Embryonic facial prominence (tissue), 1 donor: ENCODE results near the gene KCTD18.
A peak's percentile ranks its signal among the peaks of the same experiment; 100 is the strongest.

Source experiments
- DNase-seq: peaks from one replicate; pipeline ENCODE4 v3.0.0-alpha.2; 2016; ENCODE audit errors: extremely low spot score

KCTD18 gene

GRCh38 chr2:200509612-200510433 lies at the start of gene KCTD18:
Gene KCTD18, minus strand, starts transcription at chr2:200510068. Its CDS starts 3,052 bp downstream, at chr2:200507016.
- peak; percentile 65 for DNase-seq

- no peak for DNase-seq
Measured at GRCh38 chr2:200540793-200541192, 30.9 kb upstream of the KCTD18 start.

DNA sequence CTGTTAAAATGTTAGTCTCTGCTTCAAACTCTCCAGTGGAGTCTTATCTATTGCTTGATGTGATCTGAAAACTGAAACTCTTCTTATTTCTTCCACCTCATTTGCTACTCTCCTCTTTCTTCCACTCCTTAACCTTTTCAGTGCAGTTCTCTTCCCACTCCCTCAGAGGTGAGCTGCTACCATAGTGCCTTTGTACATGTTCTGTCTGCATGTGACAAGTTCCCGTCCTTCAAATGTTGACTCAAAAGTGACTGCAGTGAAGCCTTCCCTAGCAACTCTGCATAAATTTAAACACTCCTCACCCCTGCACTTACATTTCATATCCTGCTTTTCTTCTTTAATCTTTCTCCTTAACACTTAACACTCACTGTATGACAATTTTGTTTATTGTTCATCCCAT lies 28.3 kb upstream of the KCTD18 start:
- no peak for DNase-seq

DNA sequence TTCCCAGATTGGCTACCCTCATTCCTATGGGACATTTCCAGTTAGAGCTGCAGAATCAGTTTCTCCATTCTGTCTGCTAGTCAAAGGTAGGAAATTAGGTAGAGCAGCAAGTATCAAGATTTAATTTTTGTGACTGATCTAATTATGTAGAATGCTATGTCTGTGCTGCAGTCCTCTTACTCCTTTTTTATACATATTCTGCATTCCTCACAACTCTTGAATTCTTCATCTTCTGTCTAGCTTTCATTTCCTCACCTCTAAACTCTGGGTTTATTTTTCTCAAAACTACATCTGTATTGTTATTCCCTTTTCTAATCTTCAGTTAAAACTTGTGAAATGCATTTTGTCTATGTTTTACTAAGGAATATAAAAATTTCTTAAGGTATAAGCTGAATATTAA lies 24.7 kb upstream of the KCTD18 start:
- no peak for DNase-seq

GRCh38 chr2:200533754-200534153 lies 23.9 kb upstream of the KCTD18 start:
- no peak for DNase-seq

GRCh38 chr2:200528228-200528627 lies 18.4 kb upstream of the KCTD18 start:
- DNase-seq: no peak

DNA sequence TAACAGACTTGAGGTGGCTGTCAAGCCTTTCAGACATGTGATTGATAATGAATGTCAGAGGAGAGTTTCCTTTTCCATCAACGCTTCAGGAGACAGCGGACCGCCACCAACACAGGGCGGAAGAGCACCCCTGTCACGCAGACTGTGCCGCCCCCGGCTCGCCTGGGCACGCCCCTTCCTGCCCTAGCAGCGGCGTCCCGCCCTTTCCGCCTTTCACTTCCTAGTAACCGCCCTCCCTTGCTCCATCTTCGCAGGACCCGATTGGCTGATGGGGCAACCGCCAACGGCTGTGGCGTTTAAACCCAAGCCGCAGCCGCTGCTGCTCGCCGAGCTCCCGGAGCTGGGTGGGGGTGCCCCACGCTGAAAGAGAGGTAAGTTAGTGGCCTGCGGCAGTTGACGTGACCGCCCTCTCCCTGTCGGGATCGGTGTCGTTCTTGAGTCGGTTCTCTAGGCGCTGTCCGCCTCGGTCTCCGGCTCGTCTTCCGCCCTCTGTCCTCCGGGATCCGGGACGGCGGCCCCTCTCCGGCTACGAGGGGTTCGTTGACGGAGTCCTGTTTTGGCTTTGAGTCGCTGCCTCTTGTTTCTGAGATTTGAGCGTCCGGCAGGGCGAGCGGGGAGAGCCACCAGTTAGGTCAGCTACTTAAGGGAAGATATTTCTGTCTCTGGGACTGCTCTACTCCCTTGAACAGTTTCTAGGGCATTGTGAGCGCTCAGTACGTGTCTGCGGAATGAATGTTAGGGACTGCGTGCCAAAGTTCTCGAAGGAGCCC lies 16.2 kb upstream of the KCTD18 start, which contains the start of gene SGO2:
Gene SGO2 (plus strand): TSS at position 326 of the 770 bp plus-strand sequence. CDS start 6,769 bp downstream, outside the sequence.
- DNase-seq: peak; percentile 91

DNA sequence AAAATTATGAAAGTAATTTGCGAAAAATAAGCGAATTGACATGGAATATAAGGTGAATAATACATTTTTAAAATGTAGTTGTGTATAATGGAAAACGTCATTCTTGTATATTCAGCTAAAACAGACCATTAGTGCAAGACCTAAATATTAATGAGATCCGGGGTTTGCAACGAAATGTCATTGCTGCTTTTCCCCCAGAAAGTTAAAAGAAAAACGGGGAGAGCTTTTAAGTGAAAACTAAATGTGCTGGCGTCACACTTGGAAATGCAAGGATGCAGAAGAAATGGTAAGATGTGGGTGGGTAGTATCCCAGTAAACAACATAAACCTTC lies 15.6 kb upstream of the KCTD18 start:
- no peak for DNase-seq

DNA sequence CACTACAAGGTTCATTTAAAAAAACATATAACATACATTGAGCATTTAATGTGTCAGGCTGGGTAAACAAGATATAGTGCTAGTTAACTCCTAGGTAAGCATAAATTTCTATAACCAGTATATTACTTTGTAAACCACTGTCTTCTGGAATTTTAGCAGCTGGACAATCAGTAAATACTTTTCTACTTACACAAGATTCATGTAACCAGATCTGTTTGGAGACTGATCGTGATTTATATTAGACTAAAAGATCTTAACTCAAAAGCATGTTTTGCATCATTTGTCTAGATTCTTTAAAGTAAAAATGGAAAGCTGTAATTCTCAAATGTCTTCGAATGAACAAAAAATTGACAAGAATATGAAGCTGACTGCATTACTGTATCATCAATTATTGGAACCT lies 15.2 kb upstream of the KCTD18 start:
- DNase-seq: no peak

DNA sequence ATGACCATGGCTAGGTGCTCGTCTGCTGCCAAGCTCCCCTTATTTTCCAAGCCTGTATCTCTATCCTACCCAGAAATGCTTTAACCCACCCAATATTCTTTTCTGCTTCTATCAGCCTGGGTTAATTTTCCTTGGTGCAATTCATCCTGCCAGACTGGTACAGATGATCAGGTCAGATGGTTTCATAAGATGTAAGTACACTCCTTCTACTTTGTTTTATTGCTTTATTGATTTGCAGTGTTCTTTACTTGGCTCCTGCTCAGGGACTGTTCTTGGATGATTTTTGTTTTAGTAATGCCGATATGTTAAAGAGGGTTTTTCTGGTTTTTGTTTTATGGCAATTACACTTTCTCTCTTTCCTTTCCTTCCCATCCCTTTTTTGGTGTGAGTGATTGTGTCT lies 13.7 kb upstream of the KCTD18 start:
- no peak for DNase-seq

DNA sequence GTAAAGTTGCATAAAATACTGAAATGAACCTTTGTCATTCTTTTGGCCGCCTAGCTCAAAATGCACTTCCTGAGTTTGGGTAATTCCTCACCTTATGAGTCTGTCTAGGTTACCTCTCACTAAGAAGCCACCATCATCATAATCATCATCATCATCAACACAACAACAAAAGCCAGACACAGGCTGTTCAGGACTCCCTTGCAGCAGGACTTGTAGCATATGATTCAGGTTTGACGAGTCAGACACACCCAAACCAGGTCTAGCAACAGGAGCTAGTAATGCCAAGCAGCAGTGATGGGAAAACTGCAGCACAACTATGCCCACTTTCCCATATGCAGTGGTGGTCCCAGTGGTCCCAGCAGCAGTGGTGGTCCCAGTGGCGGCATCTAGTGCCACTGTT lies 13.3 kb upstream of the KCTD18 start:
- DNase-seq: no peak

DNA sequence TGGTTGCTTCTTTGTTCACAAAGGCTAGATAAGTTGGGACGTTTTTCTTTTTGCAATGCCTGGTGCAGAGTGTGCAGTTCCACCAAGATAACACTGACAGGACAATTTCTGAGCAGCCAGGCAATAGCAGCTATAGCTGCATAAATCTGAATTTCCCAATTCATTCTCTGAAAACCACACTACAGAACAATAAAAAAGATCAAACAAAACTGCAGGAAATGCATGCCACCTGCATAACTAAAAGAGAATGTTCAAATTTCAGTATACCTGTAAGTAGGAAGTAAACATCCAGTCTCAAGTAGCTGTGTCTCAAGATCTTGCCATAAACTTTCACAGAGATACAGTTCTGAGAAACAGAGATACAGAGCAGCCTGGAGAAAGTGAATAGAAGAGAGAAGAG lies 5.3 kb upstream of the KCTD18 start:
- no peak for DNase-seq

DNA sequence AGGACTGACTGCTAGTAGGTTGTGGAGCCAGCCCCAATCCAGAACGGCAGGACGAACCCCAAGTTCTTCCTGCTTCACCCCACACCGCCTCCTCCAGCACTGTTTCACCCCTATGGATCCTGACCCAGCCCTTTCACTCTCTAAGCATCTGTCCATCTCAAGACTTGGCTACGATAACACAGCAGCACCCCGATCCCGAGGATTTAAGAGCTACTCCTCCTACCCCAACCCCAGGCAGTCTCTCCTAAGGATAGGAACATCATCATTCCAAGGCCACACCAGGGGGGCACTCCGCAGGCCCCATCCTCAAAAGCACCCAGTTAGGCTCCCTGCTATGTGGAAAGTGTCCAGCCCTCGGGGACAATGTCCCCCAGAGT lies 645 bp downstream of the KCTD18 start:
- no peak for DNase-seq

- DNase-seq: no peak
Measured at GRCh38 chr2:200507179-200507578, 2.7 kb downstream of the KCTD18 start.

- DNase-seq: no peak
Measured at GRCh38 chr2:200506679-200507078, 3.2 kb downstream of the KCTD18 start.

- DNase-seq: no peak
Measured at GRCh38 chr2:200502196-200502595, 7.7 kb downstream of the KCTD18 start.

- DNase-seq: no peak
Measured at GRCh38 chr2:200498402-200499162, 11.3 kb downstream of the KCTD18 start.

DNA sequence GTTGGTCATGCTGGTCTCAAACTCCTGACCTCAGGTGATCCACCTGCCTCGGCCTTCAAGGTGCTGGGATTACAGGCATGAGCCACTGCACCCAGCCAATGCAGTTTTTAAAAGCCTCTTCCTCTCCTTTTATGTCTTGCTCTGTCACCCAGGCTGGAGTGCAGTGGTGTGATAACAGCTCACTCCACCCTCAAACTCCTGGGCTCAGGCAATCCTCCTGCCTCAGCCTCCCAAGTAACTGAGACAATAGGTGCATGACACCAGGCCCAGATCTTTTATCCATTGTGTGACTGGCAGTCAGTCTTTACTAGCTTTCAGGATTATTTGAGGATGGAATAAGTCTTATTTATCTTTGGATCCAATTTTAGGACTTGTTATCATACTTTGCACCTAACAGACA lies 13.2 kb downstream of the KCTD18 start:
- DNase-seq: no peak

DNA sequence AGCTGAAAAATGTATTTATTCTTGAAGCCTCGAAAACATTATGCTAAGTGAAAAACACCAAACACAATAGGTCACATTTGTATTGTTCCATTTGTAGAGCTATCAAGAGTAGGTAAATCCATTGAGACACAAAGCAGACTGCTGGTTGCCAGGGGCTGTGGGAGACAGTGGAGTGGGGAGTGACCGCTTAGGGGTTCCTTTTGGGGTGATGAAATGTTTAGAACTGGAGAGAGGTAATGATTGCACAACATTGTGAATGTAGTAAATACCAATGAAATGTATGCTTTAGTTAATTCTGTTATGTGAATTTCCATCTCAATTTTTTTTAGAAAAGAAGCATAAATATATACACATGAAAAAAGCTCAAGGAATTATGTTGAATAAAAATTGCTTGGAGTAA lies 15.8 kb downstream of the KCTD18 start:
- no peak for DNase-seq

DNA sequence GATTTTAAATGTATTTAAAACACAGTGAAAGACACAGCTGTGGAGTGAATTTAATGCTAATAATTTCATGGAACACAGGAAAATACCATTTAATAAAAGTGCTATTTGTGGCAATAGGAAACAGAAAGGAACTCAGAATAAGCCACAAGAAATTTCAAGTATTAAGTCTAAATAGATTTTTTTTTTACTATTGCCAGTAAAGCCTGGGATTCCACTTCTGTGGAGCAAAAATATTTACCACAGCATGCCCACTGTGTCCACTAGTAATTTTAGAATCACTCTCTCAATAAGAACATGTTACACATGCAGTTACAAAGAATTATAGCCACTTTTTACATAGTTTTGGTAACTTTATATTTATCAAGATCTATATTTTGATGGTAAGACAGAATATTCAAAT lies 17.2 kb downstream of the KCTD18 start:
- DNase-seq: no peak

GRCh38 chr2:200490001-200490400 lies 19.9 kb downstream of the KCTD18 start:
- no peak for DNase-seq

DNA sequence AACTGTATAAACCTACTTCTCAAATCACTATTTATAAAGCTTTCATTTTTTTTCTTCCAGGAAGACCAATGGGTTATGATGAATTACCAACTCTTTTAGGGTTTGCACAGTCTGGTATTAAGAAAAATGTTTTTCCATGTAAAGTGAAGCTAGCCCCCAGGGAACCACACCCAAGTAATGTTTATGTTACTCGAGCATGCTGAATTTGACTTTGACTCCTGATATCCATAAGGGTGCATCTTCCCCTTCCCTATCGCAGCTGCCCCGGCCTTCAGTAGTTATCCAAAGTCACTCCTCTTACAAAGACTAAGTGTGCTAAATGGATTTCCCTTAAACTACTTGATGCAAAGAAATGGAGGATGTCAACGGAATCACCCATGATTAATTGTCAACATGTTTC lies 21.7 kb downstream of the KCTD18 start:
- DNase-seq: no peak
